ENCODE data around the gene FASTKD3. TPM values are rescaled to one million over a fixed set of nuclear protein-coding genes. Genes with fewer than 3 reads are reported as not detected.
A peak's percentile ranks its signal among the peaks of the same experiment; 100 is the strongest.

FASTKD3 gene
- polyA plus RNA-seq, 3 donors, result 7.2 to 15.5 (median 10.7) TPM

- no peak overlapping the region for H3K27ac ChIP-seq (ENCODE audit: low read depth in 1 of 2, low read length in 2 of 2)
- TF ChIP-seq, protein P1, sequence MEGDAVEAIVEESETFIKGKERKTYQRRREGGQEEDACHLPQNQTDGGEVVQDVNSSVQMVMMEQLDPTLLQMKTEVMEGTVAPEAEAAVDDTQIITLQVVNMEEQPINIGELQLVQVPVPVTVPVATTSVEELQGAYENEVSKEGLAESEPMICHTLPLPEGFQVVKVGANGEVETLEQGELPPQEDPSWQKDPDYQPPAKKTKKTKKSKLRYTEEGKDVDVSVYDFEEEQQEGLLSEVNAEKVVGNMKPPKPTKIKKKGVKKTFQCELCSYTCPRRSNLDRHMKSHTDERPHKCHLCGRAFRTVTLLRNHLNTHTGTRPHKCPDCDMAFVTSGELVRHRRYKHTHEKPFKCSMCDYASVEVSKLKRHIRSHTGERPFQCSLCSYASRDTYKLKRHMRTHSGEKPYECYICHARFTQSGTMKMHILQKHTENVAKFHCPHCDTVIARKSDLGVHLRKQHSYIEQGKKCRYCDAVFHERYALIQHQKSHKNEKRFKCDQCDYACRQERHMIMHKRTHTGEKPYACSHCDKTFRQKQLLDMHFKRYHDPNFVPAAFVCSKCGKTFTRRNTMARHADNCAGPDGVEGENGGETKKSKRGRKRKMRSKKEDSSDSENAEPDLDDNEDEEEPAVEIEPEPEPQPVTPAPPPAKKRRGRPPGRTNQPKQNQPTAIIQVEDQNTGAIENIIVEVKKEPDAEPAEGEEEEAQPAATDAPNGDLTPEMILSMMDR (IDR thresholded peaks at IDR 0.05), result no peak
- Mint-ChIP-seq H3K4me1 (peaks cover 34% of the 10 kb centered on the region), H3K36me3 (peaks cover 54 to 67% of the 10 kb centered on the region in 2 donors), H3K4me3 (no peak overlapping the region), H3K9me3 (no peaks in the 10 kb centered on the region), H3K27ac (peak overlapping the region in 2 of 7 donors; percentile 19 to 52), H3K27me3 (ENCODE audit: low read depth in 3 of 3) (no peaks in the 10 kb centered on the region)
- H3K79me2 ChIP-seq (ENCODE audit: insufficient read depth, low read length), result peaks cover 64% of the 10 kb centered on the region
- peaks cover 8% of the 10 kb centered on the region for H4K20me1 ChIP-seq (ENCODE audit: insufficient read depth, low read length)
- no peaks in the 10 kb centered on the region for H3K9me3 ChIP-seq (replicated peaks in 1 of 2; ENCODE audit: control insufficient read depth in 1 of 2, insufficient read depth in 1 of 2, low read length in 2 of 2)
- intact Hi-C loops (cut with micrococcal nuclease), result loop anchor here in 1 of 2 donors (10.0 kb wide), 1 partner anchor 1498 kb away; the partner anchor contains the start of gene MED10
- no peak overlapping the region for H3K4me2 ChIP-seq (replicated peaks; ENCODE audit: extremely low read depth, low read length, poor library complexity, severe bottlenecking)
- no peak overlapping the region for H3K9ac ChIP-seq (ENCODE audit: insufficient read depth, low read length, poor library complexity, severe bottlenecking)
- no peaks in the 10 kb centered on the region for H3K27me3 ChIP-seq (ENCODE audit: control insufficient read depth in 2 of 2, insufficient read depth in 2 of 2, low read length in 2 of 2)
- H2AFZ ChIP-seq (ENCODE audit: insufficient read depth, low read depth, low read length, poor library complexity, severe bottlenecking), result no peak overlapping the region
- no peak for DNase-seq
- peaks cover 39 to 65% of the 10 kb centered on the region in 2 donors for H3K36me3 ChIP-seq (replicated peaks in 1 of 2; ENCODE audit: control insufficient read depth in 1 of 2, insufficient read depth in 2 of 2, low read length in 2 of 2)
- H3K4me3 ChIP-seq (replicated peaks in 1 of 3; ENCODE audit: low read depth in 2 of 3, low read length in 3 of 3), result no peak overlapping the region
- H3K4me1 ChIP-seq (ENCODE audit: control insufficient read depth in 1 of 2, insufficient read depth in 2 of 2, low read length in 2 of 2), result peaks cover 16 to 27% of the 10 kb centered on the region in 2 donors
- 83% methylated on average over 2 of the region's 9 CpGs for WGBS (ENCODE audit: insufficient coverage)
Measured at GRCh38 chr5:7873216-7873615, 4.4 kb upstream of the FASTKD3 start.

DNA sequence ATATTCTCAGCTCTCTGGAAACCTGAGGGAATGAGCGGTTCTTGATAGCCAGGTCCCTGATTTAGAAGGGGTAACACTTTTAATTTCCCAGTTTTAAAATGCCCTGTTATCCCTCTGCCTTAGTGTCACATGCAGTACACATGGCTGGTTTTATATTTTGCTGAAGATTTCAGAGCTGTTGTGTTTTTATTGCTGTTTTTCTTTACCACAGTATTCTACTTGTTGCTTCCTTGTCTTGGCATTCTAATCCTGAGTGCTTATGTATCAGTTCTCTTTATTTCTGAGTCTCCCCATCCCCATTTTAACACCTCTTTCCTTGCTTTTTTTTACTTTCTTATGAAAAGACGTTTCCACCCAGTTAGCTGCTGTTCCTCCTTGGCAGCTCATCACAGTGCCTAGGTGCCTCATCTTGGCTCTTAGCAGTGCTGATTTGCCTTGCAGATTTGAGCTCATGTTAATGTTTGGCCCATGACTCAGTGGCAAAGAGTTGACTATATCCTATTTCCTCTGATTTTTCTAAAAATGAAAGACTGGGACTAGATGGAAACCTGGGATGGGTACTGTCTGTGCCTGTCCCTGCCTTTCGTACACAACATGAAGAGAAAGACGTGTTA is 3.8 kb upstream of the FASTKD3 start:
- Histone ChIP-seq H3K9ac (ENCODE audit: insufficient read depth, low read length, poor library complexity, severe bottlenecking) (no peak overlapping the region), H3K4me3 (replicated peaks in 1 of 3; ENCODE audit: low read depth in 2 of 3, low read length in 3 of 3) (no peak overlapping the region), H3K79me2 (ENCODE audit: insufficient read depth, low read length) (peaks cover 70% of the 10 kb centered on the region), H3K36me3 (replicated peaks in 1 of 2; ENCODE audit: control insufficient read depth in 1 of 2, insufficient read depth in 2 of 2, low read length in 2 of 2) (peaks cover 39 to 59% of the 10 kb centered on the region in 2 donors), H3K27me3 (ENCODE audit: control insufficient read depth in 2 of 2, insufficient read depth in 2 of 2, low read length in 2 of 2) (no peaks in the 10 kb centered on the region), H3K4me2 (replicated peaks; ENCODE audit: extremely low read depth, low read length, poor library complexity, severe bottlenecking) (no peak overlapping the region), H4K20me1 (ENCODE audit: insufficient read depth, low read length) (peaks cover 4% of the 10 kb centered on the region), H3K4me1 (ENCODE audit: control insufficient read depth in 1 of 2, insufficient read depth in 2 of 2, low read length in 2 of 2) (peaks cover 17 to 27% of the 10 kb centered on the region in 2 donors), H3K27ac (ENCODE audit: low read depth in 1 of 2, low read length in 2 of 2) (no peak overlapping the region), H2AFZ (ENCODE audit: insufficient read depth, low read depth, low read length, poor library complexity, severe bottlenecking) (no peak overlapping the region), H3K9me3 (replicated peaks in 1 of 2; ENCODE audit: control insufficient read depth in 1 of 2, insufficient read depth in 1 of 2, low read length in 2 of 2) (no peaks in the 10 kb centered on the region)
- TF ChIP-seq, protein P1 (IDR thresholded peaks at IDR 0.05), result no peak
- Mint-ChIP-seq H3K36me3 (peaks cover 49 to 62% of the 10 kb centered on the region in 2 donors), H3K27me3 (ENCODE audit: low read depth in 3 of 3) (no peaks in the 10 kb centered on the region), H3K4me3 (no peak overlapping the region), H3K27ac (peak overlapping the region in 4 of 7 donors; percentile 19 to 70 (median 60)), H3K9me3 (no peaks in the 10 kb centered on the region), H3K4me1 (peaks cover 34% of the 10 kb centered on the region)
- intact Hi-C loops (cut with micrococcal nuclease), result loop anchor here in 1 of 2 donors (10.0 kb wide), 1 partner anchor 1498 kb away; the partner anchor contains the start of gene MED10
- 94% methylated on average over 2 of the region's 4 CpGs for WGBS (ENCODE audit: insufficient coverage)
- DNase-seq, result no peak
